ENCODE results near the gene HOXA11.

The HOXA11 gene

GRCh38 chr7:27205325-27206280 lies 20.6 kb upstream of the HOXA11 start:
- no peak for DNase-seq

- DNase-seq = peak; percentile 54
Measured at GRCh38 chr7:27204851-27205322, 19.9 kb upstream of the HOXA11 start.

- no peak for DNase-seq
Measured at GRCh38 chr7:27203964-27204594, 19.0 kb upstream of the HOXA11 start.

- no peak for DNase-seq
Measured at GRCh38 chr7:27203365-27203953, 18.4 kb upstream of the HOXA11 start.

GRCh38 chr7:27202862-27203134 lies 17.8 kb upstream of the HOXA11 start:
- DNase-seq = no peak

GRCh38 chr7:27202018-27202861 lies 17.2 kb upstream of the HOXA11 start:
- DNase-seq = no peak

GRCh38 chr7:27201580-27202017 lies 16.6 kb upstream of the HOXA11 start:
- DNase-seq = no peak

GRCh38 chr7:27200761-27201579 lies 15.9 kb upstream of the HOXA11 start:
- peak; percentile 72 for DNase-seq

- peak; percentile 85 for DNase-seq
Measured at GRCh38 chr7:27199849-27200760, 15.1 kb upstream of the HOXA11 start, which contains the start of gene HOXA13. TSS of gene HOXA13 (minus strand) at chr7:27200091. CDS start at chr7:27200077, 14 bp downstream.

GRCh38 chr7:27198871-27199801 lies 14.1 kb upstream of the HOXA11 start:
- peak; percentile 65 for DNase-seq

- DNase-seq = peak; percentile 64
Measured at GRCh38 chr7:27198138-27198841, 13.3 kb upstream of the HOXA11 start.

GRCh38 chr7:27197137-27198042 lies 12.4 kb upstream of the HOXA11 start:
- DNase-seq = no peak

- DNase-seq = peak; percentile 89
Measured at GRCh38 chr7:27196287-27196767, 11.3 kb upstream of the HOXA11 start.

GRCh38 chr7:27194686-27195379 lies 9.8 kb upstream of the HOXA11 start:
- no peak for DNase-seq

GRCh38 chr7:27194002-27194352 lies 8.9 kb upstream of the HOXA11 start:
- no peak for DNase-seq

GRCh38 chr7:27193335-27194001 lies 8.4 kb upstream of the HOXA11 start:
- DNase-seq = no peak
